Heart left ventricle (tissue), 13 donors: ENCODE data around the gene CNST.

Experiments
- POLR2A ChIP-seq, 2 donors: fragments of 450-650 bp; IDR thresholded peaks; one replicate each; pipeline ENCODE4 v1.6.1; 2017; ENCODE audit warnings: antibody characterized with exemption in 2 of 2, mild to moderate bottlenecking in 2 of 2, moderate library complexity in 2 of 2
- TF ChIP-seq, protein P1 (sequence below), 12 donors: fragments of 200-600 bp; sonication (generic) in 4 of 12; IDR thresholded peaks; one replicate each; pipeline versions ENCODE4 v1.5.0 to v1.8.0; 2018 to 2022; ENCODE audit warnings: antibody characterized with exemption in 12 of 12, mild to moderate bottlenecking in 5 of 12
- donor health status: ischemic (EF 13 %, LVEDD 7.1; RV severe dilation, severe dysfunction).
- donor health status: DM: no; HTN: yes; CAD: no.
- donor health status: DM: no; HTN: no; CAD: no.
- donor health status: ischemic (EF 25% LVEDD 6.9; RV normal size, moderate dysfunction).
- donor health status: ischemic (EF 25% LVEDD 5.7; RV mildly dilated, moderate dysfunction).
- donor health status: ischemic (EF 35%, LVEDD 5.7; RV mildly dilated, moderate dysfunction).
- donor health status: nonischemic (EF 11% LVEDD 7.7; RV severe dilation, severe dysfunction).
- donor health status: DM: yes; HTN: yes; CAD: no.
- donor health status: PGD.
- donor health status: ischemic (EF 29% LVEDD 5.4; RV normal size, mild dysfunction).
- donor health status: nonischemic (EF 23%, LVEDD 6.1; RV moderate dilation, normal function).

DNA sequence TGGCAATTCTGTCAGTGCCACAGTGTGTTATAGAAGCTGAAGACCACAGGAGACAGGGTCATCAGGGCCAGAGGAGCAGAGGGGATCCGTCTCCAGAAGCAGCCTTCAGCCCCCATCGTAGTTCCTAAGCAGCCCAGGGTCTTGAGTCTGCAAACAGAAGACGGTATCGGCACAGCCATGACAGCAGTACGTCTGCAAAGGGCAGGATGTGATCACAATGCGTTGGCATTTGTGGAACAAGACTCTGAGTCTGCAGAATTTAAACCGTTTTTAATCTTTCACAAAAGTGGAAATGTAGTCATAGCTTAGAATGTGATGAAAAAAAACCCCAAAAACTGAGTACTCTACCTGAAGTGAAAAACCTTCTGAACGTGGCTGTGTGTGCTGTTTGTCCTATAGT is 113.9 kb downstream of the CNST start:
- TF ChIP-seq POLR2A (IDR thresholded peaks at IDR 0.05): no peak
- TF ChIP-seq, protein P1, sequence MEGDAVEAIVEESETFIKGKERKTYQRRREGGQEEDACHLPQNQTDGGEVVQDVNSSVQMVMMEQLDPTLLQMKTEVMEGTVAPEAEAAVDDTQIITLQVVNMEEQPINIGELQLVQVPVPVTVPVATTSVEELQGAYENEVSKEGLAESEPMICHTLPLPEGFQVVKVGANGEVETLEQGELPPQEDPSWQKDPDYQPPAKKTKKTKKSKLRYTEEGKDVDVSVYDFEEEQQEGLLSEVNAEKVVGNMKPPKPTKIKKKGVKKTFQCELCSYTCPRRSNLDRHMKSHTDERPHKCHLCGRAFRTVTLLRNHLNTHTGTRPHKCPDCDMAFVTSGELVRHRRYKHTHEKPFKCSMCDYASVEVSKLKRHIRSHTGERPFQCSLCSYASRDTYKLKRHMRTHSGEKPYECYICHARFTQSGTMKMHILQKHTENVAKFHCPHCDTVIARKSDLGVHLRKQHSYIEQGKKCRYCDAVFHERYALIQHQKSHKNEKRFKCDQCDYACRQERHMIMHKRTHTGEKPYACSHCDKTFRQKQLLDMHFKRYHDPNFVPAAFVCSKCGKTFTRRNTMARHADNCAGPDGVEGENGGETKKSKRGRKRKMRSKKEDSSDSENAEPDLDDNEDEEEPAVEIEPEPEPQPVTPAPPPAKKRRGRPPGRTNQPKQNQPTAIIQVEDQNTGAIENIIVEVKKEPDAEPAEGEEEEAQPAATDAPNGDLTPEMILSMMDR (IDR thresholded peaks at IDR 0.05): no peak
